ENCODE measurements around the gene TNNT1.

TNNT1 gene

DNA sequence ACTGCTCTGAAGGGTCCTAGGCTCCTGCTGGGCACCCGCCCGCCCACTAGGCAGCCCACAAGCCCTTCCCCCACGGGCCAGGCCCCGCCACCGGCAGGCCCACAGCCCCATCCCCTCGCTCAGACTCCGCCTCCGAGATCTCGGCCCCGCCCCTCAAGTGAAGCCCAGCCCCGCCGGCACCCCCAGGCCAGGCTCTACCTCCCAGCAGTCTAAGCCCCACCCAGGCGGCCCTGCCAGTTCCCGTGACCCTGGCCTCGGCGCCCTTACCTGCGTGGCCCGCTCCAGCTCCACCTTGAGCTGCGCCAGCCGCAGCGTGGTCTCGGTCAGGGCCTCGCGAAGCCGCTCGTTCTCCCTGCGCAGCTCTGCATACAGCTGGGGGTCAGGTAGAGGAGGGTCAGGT, 57.1 kb downstream of the TNNT1 start:
- DNase-seq (ENCODE audit: low read depth in 1 of 2, low spot score in 1 of 2), result no peak

DNA sequence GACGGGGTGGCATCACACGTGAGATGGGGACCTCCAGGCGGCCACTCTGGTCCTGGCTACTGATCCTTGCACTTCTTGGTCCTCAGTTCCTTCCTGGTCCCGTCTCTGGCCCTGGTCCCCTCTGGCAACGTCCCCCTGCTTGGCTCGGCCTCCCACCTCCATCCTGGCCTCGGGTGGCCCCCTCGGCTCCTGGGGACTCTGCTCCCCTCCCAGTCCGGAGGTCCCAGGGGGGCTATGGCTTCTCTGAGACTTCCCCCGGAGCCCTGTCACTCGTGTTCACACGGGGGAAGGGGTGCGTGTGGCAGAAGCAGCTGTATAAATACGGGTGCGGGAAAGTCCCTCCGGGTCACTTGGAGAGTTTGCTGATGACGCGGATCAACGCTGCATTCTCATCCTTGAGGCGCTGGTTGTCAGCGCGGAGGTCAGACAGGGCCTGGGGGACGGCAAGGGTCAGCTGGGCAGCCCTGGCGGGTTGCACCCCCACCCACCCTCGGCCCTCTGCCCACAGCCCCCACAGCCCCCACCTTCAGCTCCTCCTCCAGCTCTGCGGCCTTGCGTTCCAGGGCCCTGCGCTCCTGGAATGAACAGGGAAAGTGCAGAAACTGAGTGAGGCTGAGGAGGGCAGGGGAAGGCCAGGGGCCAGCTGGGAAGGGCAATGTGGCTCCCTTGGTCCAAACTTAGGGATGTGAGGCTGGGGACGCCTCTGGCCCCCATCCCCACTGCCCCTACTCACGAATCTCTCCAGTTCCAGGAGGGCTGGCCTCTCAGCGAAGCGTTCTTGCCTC, 57.7 kb downstream of the TNNT1 start:
- no peak for DNase-seq (ENCODE audit: low read depth in 1 of 2, low spot score in 1 of 2)

DNA sequence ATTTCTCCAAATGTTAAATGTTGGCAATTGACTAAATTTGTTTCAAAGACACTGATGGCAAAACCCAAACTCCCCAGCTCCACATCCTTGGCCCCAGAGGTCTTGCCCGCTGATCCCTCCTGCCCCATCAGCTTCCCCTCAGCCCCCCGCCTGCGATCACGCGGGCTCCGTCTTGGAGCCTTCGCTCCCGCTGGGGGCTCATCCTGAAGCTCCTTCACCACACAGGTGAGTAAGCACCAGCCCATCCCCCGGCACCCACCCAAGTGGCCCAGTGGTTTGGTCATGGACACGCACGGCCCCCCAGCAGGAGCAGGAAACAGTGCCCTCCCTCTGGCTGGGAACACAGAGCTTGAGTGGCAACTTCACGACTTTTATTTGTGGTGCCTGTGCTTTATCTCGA, 58.4 kb downstream of the TNNT1 start:
- DNase-seq (ENCODE audit: low read depth in 1 of 2, low spot score in 1 of 2), result no peak

DNA sequence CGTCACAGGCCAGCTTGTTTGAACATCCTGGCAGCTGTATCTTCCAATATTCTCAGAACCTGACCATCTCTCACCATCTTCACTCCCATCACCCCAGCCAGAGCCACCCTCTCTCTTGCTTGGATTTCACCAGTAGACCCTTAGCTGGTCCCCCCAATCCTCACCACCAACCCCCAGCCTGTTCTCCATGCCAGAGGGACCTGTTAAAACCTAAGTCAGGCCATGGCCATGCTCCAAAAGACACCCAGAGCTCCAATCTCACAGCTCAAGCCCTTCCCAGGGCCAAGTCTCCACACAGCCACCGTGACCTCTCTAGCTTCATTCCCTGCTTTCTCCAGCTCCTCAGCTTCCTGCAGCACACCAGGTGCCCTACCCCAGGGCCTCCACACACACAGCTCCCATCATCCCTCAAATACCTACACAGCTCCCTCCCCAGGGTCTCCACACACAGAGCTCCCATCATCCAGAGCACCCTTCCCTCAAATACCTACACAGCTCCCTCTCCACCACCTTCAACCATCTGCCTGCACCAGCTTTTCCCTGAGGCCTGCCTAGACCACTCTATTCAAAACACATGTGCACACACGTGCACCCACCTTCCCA, 59.6 kb downstream of the TNNT1 start:
- no peak for DNase-seq (ENCODE audit: low read depth in 1 of 2, low spot score in 1 of 2)

DNA sequence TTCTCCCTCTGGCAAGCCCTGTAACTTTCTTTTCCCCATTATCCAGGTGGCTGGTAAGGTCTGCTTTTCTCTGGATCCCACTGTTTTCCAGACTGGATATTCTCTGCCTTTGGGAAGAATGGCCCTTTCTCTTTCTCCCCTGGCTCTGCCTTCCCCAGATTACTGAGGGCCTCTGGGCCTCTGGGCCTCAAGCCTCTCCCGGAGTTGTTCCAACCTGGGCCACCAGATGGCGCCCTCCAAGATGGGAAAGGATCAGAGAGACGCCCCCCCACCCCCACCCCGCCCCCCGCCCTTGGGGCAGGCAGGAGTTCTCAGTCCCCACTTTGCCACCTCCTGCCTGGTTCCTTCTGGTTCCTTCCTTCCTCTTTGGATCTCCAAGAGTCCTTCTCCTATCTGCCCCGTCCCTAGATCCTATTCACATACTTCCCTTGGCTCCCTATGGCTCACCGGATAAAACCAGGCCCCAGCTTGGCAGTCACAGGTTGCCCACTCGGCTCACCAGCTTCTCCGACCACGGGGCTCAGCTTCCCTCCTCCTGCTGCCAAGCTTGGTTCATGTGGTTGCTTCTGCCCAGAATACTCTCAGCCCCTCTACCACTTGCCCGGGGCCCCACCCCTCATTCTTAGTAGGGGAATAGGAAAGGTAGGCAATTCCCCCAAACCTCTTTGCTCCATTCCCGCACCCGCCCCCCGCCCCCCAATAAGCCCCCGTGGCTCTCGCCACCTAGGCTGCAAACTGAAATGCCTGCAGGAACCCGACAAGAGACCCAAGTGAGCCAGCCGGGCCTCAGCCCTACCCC, 60.3 kb downstream of the TNNT1 start:
- DNase-seq (ENCODE audit: low read depth in 1 of 2, low spot score in 1 of 2), result peak; percentile 52 to 73

DNA sequence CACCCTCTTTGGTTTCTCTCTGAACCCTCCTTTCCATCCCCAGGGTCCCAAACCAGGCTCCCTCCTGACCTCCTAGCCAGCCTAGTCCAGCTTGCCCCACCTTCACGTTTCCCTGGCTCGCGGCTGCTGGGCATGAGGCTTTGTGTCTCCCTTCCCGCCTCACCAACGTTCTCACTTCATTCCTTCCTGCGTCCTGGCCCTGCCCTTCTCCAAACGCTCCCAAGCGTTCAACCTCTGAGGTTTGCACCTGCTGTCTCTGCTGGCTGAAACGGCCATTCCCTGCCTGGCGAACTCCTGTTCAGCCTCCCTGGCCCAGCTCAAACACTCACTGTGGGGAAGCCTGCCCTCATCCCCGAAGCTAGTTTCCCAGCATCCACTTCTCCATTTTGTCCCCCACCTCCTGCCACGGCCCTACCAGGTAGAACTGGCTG, 61.0 kb downstream of the TNNT1 start:
- no peak for DNase-seq (ENCODE audit: low read depth in 1 of 2, low spot score in 1 of 2)

DNA sequence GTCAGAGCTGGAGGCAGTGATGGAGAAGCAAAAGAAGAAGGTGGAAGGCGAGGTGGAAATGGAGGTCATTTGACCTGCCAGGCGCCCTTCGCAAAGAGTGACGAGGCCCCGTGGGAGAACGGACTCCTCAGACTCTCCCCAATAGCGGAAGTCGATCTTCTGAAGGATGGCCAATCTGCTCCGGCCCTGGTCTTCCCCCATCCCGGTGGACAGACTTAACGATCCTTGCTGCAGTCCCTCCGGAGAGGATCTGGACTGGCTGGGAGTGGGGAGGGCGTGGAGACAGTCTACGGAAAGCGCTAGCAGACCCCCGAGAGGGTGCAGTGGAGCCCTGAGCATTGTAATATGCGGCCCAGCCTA, 61.5 kb downstream of the TNNT1 start:
- DNase-seq (ENCODE audit: low read depth in 1 of 2, low spot score in 1 of 2), result no peak

DNA sequence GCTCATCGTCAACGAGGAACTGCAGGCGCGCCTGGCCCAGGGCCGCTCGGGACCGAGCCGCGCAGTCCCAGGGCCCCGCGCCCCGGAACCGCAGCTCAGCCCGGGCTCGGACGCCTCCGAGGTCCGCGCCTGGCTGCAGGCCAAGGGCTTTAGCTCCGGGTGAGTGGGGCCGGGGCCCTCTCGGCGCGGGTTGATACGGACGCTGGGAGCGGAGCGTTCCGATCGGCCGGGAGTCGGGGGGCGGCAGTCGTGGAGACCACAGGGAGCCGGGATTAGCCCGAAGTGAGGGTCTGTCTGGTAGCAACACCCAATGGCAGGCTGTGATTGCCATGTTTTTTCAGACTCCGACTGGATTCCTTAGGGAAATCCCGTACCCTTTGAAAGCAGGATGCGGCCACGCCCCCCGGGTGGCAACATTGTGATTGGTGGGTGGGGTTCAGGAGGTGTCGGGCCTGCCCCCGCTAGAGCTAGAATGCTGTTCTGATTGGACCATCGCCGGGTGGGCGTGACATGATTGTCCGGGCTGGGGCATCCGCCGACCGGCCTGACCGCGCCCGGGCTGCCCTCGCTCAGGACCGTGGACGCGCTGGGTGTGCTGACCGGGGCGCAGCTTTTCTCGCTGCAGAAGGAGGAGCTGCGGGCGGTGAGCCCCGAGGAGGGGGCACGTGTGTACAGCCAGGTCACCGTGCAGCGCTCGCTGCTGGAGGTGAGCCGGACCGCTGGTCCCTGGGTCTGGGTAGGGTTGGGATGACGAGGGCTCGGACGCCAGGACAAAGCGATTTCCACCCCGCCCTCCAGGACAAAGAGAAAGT, 62.1 kb downstream of the TNNT1 start:
- DNase-seq (ENCODE audit: low read depth in 1 of 2, low spot score in 1 of 2), result peak in 1 of 2 donors; percentile 34

DNA sequence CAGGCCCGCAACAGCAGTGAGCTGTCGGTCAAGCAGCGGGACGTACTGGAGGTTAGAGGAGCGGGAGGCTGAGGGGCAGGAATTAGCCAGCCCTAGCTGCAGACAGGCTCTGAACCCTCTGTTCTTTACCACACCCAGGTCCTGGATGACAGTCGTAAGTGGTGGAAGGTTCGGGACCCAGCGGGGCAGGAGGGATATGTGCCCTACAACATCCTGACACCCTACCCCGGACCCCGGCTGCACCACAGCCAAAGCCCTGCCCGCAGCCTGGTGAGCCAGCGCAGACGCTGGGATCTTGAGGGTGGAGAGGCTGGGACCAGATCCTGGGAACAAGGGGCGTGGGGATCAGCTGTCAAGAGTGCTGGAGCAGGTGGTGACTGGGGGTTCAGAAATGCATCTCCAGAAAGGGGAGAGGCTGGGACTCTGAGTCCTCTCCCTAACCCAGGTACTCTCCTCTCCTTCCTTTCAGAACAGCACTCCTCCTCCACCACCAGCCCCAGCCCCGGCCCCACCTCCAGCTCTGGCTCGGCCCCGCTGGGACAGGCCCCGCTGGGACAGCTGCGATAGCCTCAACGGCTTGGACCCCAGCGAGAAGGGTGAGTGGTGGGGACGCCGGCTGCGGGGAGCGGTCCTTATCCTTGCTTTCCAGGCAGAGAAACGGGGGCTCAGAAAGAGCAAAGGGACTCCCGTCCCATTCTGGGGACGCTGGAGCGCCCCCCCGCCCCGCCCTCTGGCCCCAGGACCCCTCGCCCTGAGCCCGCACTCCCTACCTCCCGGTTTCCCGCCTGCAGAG, 62.9 kb downstream of the TNNT1 start:
- DNase-seq (ENCODE audit: low read depth in 1 of 2, low spot score in 1 of 2), result no peak

DNA sequence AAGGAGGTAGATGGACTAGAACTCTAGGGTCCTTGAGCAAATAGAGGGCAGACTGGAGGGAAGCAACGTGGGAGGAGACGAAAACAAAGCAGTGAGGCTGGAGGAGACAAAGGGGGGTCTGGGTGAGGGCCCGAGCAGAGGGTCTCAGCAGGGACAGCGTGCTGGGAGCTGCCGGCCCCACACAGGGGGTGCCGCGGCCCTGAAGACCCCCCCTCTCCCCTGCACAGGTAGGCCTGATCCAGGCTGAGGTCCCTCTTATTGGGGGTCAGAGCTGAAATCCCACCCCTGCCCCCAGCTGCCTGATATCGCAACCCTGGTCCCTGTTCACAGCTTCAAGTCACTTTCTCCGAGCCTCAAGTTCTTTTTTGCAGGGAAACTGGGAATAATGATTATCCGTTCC, 64.6 kb downstream of the TNNT1 start:
- DNase-seq (ENCODE audit: low read depth in 1 of 2, low spot score in 1 of 2), result no peak

DNA sequence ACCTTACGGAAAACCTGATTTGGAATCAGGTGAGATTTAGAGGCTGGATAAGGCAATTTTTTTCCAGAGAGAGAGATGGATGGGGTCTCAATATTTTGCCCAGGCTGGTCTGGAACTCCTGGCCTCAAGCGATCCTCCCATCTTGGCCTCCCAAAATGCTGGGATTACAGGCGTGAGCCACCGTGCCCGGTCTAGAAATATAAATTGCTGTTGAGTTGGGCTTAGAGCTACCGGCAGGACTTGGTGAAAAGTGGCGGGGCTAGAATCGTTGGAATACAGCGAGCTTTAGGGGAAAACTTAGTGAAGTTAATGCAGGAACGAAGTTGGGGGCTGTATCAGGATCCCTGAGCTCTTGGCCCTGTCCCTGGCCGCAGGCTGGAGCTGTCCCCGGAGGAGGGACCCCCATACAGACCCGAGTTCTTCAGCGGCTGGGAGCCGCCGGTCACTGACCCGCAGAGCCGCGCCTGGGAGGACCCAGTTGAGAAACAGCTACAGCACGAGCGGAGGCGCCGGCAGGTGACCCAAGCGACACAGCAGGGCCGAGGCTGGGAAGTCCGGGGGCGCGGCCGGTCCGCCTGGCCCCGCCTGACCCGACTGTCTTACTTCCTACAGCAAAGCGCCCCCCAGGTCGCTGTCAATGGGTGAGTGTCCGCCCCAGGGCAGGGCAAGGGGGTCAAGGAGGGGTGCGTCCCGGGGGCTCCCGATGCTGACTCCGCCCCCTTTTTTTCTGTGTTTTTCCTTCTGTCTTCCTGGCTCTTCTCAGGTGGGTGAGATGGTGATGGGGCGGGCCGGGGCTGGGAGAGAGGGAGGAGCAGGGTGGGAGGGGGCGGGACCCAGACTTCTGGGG, 65.8 kb downstream of the TNNT1 start:
- no peak for DNase-seq (ENCODE audit: low read depth in 1 of 2, low spot score in 1 of 2)
